EH (cell line): ENCODE measurements around the gene TPRA1.
"Not testable (repeated sequence)": the region's sequence is repeated elsewhere in the genome, so short reads cannot be mapped to it uniquely, and the experiment has no call there.

Source experiments
- DNase-seq: peaks from one replicate; pipeline ENCODE4 v3.0.0-alpha.2; 2015; ENCODE audit warnings: low read depth

TPRA1 gene

DNA sequence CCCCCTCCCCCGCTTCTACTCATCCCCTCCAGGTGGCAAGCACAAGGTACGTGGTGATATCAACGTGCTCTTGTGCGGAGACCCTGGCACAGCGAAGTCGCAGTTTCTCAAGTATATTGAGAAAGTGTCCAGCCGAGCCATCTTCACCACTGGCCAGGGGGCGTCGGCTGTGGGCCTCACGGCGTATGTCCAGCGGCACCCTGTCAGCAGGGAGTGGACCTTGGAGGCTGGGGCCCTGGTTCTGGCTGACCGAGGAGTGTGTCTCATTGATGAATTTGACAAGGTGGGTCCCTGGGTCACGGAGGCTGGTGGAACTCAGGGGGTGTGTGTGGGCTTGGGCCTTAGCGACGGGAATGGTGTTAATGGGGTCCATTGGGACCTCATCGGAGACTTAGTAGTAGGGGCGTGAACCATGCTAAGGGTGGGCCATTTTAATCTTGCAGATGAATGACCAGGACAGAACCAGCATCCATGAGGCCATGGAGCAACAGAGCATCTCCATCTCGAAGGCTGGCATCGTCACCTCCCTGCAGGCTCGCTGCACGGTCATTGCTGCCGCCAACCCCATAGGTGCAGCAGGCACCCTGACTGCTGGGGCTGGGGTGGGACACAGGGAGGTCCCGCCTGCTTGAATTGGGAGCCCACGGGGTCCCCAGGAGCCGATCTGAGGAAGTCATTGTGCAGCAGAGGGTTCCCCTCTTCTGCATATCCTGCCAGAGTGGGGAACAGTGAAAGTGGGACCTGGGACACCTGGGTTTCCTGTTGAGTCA is 26.5 kb upstream of the TPRA1 start:
- no peak for DNase-seq

DNA sequence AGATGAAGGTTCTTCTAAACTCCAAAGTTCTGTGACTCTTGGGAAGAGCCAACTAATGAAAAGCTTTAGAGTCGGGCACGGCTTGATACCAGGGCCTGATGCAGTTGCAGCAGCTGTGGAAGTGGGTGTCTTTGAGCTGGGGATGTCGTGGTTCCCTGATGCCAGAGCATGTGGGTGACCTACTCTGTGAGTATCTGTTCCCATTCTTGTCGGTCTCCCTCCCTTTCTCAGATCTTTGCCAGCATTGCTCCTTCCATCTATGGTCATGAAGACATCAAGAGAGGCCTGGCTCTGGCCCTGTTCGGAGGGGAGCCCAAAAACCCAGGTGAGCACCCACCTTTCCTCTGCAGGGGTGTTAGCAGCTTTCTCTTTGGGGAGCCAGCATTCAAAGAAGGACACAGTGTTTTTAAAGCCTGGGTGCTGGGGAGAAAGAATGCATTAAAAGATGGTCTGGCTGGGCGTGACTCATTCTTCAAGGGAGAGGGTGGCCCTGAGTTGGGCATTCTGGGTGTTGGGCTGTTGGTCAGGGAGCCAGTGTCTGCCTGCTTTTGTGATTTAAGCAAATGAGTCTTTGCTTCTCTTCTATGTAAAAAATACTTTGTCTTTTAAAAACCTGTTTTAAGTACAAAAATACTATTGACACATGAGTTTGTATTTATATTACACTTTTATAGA is 25.2 kb upstream of the TPRA1 start:
- DNase-seq, result peak; percentile 67

DNA sequence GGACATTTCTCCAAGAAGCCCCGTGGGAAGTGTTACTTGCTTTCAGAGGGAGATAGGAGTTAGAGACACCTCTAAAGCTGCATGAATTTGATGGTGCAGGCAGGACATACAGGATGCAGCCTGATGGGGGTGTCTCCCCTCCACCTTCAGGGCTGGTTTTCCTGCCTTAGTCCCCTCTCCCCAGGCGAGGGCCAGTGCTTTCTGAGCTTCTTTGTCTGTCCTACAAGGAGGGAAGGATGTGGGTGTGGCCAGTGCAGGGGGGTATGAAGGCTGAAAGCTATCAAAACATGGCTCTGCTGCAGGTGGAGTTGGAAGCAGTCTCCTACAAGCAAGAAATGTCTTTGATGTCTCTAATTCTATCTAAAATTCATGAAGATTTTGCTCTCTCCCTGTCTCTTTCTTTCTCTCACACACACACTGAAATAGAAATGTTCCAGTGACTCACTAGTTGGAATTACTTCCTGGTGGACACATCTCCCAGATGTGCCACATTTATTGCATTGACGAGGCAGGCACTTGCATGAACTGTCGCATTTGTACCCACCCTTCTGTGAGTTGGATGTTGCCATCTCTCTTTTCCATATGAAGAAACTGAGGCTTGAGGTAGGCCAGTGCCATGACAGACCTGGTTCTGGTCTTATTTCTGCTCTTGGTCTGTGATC is 24.5 kb upstream of the TPRA1 start:
- peak; percentile 60 for DNase-seq

DNA sequence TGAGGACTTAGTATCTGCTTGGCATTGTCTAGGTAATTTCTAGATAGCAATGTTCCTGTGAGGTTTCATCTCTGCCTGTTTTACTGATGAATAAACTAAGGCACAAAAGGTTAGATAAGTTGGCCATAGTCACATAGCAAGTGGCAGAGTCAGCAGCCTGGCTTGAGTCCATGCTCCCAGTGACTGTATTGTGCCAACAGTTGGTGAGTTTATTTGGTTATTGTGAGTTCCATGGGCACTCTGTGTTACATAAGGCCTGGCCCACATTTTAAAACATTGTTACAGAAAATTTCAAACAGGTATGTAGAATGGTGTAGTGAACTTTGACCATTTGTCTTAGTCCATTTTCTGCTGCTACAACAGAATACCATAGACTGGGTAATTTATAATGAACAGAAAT is 22.9 kb upstream of the TPRA1 start:
- peak; percentile 41 for DNase-seq

DNA sequence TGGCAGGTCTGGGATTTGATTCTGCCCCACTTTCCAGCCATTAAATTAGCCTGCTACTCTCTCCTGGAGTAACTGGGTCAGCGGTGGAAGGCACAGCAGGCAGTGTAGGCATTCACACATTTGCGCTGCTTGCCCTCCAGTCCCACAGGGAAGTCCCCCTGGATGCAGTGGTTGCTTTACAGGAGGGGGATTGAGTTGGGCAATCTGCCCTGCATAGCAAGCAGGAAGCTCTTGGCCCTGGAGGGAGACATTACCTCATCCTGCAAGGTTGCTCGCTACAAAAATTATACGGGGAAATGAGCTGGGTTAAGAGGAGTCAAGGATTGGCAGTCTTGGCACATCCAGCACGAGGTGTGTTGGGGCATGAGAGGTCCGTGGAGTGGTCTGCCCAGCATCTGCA is 22.4 kb upstream of the TPRA1 start:
- no peak for DNase-seq

DNA sequence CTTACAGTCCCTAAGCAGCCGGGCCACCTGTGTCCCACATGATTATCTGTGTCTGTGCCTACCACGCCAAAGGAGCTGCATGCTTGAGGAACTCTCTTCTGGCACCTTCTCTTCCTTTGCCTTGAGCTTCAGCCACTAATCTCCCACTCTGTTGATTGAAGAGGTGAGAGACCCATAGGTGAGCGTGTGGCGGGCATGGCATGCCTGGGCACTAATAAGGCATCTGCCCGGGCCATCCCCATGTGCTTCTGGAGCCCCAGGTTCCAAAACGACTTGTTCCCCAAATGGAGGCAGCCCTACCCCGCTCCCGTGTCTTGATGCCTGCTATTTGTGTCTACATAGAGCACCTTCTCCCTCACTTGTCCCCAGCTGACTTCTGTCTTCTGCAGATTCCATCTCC is 20.7 kb upstream of the TPRA1 start:
- no peak for DNase-seq

DNA sequence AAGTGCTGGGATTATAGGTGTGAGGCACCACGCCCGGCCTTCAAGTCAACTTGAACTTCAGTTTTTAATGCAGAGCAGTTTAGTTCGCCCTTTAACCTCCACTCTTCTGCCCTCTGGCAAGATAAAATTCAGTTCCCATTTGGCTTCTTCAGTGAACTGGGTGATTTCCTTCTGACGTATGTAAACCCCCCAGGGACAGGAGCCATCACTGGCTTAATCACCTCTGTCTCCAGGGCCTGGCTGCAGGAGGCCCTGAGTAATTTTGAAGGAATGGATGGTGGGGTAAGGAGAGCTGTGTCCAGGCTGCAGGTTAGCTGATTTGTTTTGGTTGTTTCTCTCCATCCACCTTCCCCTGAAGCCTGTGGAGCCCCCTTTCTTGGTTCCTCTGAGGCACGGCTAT is 19.6 kb upstream of the TPRA1 start:
- peak; percentile 63 for DNase-seq

DNA sequence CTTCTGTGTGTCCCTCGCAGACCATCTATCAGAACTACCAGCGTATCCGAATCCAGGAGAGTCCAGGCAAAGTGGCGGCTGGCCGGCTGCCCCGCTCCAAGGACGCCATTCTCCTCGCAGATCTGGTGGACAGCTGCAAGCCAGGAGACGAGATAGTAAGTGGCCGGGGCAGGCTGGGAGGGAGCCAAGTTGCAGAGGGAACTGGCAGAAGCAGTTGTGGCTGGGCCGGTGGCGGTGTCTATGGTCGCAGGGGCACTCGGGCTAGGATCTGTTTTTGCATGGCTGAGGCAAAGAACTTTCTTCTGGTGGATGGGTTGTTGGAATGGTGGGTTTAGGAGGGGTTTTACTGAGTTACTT is 17.8 kb upstream of the TPRA1 start:
- no peak for DNase-seq

DNA sequence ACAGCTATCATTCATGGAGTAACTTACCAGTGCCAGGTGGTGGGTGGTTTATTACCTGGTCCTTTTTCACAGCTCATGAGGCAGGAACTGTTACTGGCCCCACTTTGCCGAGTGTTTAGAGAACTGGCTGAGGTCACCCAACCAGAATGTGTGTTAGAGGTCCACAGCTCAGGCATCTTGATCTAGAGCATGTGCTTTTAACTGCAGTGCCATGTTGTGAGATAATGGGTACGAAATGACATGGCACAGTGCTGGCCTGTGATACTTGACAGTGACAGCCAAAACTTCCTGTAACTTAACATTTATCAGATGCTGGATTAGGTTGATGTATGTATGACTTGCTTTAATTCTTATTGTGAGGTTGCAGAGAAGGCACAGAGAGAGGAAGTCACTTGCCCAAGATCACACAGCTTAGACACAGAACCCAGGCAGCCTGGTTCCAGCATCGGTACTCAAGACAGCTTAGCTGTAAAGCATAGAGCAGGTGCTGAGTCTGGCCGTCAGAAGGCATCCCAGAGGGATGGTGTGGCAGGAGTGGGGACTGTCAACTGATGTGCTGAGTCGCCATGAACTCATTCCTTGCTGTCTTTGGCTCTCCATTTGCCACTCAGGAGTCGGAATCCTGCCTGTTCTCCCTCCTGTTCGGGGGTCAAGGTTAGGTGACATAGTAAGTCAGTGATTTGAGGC is 17.3 kb upstream of the TPRA1 start:
- no peak for DNase-seq

DNA sequence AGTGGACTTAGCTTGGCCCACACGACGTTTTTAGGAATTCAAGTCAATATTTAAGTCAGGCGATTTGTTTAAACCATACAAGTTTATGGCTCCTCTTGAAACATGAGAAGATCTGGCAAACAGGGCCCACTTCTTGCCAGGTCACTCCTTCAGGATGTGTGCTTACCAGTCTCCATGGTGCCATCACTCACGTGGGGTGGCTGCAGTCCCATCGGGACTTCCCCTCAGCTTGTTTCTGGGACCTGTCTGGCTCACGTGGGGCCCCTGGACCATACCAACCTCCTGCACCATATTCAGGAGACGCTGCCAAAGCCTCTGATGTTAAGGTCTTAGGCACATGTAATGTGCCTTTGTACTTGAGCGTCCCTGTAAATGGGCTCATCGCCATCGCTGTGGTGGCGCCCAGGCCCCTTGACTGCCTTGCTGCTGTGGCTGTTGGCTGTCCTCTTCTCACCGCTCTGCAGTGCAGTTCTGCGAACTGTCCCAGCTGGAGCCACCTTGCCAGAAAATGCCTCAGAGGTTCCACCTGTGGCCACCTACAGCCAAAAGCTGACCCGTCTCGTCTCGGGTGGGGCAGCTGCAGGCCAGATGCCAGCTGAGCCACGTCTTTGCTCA is 16.6 kb upstream of the TPRA1 start:
- no peak for DNase-seq

DNA sequence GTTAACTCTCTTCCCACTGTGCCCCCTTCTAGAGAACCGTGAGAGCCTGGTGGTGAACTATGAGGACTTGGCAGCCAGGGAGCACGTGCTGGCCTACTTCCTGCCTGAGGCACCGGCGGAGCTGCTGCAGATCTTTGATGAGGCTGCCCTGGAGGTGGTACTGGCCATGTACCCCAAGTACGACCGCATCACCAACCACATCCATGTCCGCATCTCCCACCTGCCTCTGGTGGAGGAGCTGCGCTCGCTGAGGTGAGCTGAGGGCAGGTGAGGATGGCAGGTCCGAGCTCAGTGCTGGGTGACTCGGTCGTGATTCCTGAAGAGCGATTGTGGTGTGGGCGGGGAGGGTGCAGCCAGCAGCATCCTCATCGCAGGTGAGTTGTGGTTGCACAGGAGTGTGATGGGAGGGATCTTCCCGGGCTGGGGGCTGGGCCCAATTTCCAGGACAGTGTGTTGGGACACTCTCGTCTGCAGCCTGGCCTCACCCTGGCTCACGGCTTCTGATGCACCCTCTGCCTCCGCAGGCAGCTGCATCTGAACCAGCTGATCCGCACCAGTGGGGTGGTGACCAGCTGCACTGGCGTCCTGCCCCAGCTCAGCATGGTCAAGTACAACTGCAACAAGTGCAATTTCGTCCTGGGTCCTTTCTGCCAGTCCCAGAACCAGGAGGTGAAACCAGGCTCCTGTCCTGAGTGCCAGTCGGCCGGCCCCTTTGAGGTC is 15.7 kb upstream of the TPRA1 start:
- DNase-seq, result no peak

DNA sequence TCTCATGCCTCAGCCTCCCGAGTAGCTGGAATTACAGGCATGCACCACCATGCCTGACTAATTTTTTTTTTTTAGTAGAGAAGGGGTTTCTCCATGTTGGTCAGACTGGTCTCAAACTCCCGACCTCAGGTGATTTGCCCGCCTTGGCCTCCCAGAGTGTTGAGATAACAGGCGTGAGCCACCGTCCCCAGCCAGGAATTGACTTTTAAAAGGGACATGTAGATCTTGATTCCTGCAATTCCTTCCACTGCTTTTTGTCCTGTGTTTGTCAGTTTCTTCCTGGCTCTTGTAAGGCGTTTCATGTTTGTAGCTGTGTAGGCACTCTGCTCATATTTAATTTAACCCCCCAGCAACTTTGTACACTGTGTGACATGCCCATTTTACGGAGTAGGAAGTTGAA is 15.0 kb upstream of the TPRA1 start:
- not testable (repeated sequence) for DNase-seq

DNA sequence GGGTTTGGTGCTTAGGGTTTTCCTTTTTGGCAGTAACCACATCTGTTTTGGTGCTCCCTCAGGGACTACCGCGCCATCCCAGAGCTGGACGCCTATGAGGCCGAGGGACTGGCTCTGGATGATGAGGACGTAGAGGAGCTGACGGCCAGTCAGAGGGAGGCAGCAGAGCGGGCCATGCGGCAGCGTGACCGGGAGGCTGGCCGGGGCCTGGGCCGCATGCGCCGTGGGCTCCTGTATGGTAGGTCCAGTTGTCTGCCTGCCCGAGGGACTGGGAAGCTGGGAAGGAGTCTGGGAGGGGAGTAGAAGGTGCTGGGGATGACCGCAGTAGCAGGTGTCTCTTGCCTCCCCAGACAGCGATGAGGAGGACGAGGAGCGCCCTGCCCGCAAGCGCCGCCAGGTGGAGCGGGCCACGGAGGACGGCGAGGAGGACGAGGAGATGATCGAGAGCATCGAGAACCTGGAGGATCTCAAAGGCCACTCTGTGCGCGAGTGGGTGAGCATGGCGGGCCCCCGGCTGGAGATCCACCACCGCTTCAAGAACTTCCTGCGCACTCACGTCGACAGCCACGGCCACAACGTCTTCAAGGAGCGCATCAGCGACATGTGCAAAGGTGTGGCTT is 14.1 kb upstream of the TPRA1 start:
- DNase-seq, result no peak

DNA sequence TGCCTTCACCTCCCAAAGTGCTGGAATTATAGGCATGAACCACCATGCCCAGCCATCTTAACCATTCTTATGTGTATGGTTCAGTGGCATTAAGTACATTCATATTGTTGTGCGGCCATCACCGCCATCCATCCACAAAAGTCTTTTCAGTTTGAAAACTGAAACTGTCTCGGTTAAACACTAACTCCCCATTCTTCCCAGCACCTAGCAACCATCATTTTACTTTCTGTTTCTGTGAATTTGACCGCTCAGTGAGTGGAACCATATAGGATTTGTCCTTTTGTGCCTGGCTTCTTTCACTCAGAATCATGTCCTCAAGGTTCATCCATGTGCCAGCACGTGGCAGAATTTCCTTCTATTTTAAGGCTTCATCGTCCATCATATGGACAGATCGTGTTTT is 13.5 kb upstream of the TPRA1 start:
- no peak for DNase-seq

DNA sequence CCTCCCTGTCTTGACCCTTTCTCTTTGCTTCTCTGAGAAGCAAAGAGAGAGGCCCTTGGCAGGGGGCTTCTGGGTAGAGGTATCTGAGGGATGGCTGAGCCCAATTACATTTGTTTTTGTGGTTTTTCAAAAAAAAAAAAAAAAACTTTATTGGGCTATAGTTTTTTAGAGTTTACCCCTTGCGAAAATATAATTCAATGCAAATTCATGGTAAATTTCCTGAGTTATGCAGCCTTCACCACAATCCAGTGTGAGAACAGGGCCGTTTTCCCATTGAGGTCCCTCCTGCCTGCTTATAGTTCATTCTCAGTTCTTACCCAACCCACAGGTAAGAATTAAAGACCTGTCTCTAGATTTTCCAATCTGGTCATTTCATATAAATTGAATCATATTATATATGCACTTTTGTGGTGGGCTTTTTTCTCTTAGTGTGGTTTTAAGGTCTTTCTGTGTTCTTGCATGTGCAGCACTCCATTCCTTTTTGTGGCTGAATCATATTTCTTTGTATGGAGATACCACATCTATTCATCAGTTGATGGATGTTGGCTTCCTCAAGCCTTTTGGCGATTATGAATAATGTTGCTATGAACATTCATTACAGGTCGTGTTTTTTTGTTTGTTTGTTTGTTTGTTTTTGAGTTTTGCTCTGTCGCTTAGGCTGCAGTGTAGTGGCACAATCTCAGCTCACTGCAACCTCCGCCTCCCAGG is 10.4 kb upstream of the TPRA1 start:
- DNase-seq, result no peak

DNA sequence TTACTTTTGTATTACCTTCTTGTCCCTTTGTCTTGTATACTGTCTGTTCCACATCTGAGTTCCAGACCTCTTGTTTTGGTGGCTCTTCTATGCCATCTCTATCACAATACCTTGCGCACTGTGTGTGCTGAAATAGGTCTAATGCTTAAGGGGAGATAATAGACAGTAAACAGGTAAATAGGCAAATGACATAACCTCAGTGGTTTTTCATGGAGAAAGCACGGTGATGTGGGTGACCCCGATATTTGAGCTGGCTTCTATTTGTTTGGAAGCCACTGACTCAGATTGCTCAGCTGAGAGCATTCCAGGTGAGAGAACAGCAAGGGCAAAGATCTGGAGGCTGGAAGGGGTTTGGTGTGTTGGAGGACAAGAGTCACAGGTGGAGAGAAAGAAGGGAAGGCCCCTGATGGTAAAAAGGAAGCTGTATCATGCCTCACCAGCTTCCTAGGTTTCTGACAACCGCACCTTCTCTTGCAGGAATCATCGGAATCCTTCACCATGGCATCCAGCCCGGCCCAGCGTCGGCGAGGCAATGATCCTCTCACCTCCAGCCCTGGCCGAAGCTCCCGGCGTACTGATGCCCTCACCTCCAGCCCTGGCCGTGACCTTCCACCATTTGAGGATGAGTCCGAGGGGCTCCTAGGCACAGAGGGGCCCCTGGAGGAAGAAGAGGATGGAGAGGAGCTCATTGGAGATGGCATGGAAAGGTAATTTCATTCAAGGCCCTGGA is 8.5 kb upstream of the TPRA1 start:
- no peak for DNase-seq

DNA sequence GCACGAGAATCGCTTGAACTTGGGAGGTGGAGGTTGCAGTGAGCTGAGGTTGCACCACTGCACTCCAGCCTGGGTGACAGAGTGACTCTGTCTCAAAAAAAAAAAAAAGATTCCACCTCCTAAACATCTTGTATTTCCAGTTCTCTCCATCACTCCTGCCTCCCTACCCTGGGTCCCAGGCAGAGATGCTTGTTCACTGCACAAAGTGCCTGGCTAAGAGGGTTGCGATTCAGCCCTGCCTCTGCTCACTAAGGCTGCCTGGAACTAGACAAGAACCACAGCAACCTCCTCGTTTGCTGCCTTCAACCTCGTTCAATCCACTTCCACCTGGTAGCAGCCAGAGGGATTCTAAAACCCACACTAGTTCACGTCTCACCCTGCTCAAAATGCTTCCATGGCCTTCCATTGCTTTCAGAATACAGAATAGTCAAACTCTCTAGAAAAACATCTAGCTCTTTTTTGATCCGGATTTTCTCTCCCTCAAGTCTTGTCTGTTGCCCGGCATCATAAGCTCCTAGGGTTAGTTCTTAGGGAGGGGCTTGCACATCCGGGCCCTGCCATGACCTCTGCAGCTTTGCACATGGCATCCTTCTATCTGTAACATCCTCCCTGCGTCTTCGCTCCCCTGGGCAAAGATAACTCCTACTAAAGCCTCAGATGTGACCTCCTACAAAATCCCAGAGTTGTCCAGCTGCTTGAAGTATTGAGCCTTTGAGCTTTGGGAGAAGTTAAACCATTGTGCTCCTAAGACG is 6.7 kb upstream of the TPRA1 start:
- no peak for DNase-seq

DNA sequence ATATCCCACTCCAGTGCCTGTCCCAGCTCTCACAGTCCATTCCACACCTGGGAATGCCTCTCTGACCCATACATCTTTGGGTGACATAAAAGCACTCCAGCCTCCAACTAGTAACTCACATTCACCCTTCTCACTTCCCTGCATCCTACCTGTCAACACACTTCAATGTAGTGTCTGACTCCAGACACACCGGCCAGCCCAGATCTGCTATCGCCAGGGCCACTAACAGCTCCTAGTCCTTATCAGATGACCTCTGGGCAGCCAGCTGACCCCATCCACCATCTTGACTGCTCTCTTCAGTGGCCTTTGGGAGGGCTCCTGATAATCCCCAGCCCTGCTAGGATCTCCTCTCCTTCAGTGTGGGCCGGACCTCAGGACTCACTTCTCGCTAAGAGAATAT is 4.8 kb upstream of the TPRA1 start:
- DNase-seq, result no peak

DNA sequence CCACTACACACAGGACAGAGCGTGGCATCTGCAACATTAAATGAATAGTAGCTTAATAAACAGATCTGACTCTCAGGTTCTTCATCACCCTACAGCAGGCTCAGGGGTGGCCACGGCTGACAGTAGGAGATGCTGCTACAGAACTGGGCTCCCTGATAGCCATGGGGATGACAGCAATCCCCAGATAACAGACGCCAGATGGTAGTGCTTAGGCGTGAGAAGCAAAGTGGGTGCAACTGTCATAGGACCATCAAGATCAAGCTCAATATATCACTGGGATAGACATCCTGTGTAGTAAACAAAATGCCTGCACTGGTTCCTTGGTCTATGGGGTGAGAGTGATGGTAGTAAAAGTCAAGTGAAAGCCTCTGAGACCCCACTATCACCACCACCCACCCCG is 2.6 kb upstream of the TPRA1 start:
- no peak for DNase-seq
